Adrenal gland (tissue), 5 donors: ENCODE results near the gene CALD1.

Experiments
- CTCF ChIP-seq, 6 experiments: fragments of 450-650 bp in 4 of 6; fragments of 200-600 bp in 2 of 6; sonication (generic) in 1 of 6; IDR thresholded peaks; 1 replicate in 5 of 6; 2 replicates in 1 of 6; pipeline versions ENCODE4 v1.5.1 to v1.8.0; 2016 to 2021; ENCODE audit warnings: antibody characterized with exemption in 6 of 6, mild to moderate bottlenecking in 2 of 6, moderate library complexity in 1 of 6
- POLR2A ChIP-seq, 2 donors: fragments of 450-650 bp; IDR thresholded peaks; one replicate each; pipeline ENCODE4 v1.6.1; 2017; ENCODE audit warnings: antibody characterized with exemption in 2 of 2, mild to moderate bottlenecking in 2 of 2, moderate library complexity in 1 of 2
- donor health status: DM: no; HTN: no; CAD: no.

- TF ChIP-seq POLR2A (IDR thresholded peaks at IDR 0.05): no peak
- TF ChIP-seq CTCF (IDR thresholded peaks at IDR 0.05): no peak
These were observed 222.1 kb downstream of the CALD1 start for GRCh38 chr7:135001390-135002165.
